GM13976 (cell line): ENCODE measurements around the gene ATG16L2.

Experiments used
- DNase-seq: peaks from one replicate; pipeline ENCODE4 v3.0.0; 2012; ENCODE audit warnings: low spot score
- CTCF ChIP-seq: IDR thresholded peaks from 2 replicates; pipeline ENCODE4 v1.5.1; 2012; ENCODE audit warnings: borderline replicate concordance, mild to moderate bottlenecking; ENCODE audit not compliant: insufficient read depth; ENCODE audit errors: extremely low read depth, missing control alignments, control extremely low read depth
- in situ Hi-C: fragments of 300-500 bp; cut with MboI; formaldehyde crosslinking; loops from one replicate; pipeline ENCODE4 v1.12.0; 2022; ENCODE audit warnings: low sequenced_read_pairs, mixed read lengths, inconsistent platforms; ENCODE audit not compliant: unreplicated experiment

Gene ATG16L2

DNA sequence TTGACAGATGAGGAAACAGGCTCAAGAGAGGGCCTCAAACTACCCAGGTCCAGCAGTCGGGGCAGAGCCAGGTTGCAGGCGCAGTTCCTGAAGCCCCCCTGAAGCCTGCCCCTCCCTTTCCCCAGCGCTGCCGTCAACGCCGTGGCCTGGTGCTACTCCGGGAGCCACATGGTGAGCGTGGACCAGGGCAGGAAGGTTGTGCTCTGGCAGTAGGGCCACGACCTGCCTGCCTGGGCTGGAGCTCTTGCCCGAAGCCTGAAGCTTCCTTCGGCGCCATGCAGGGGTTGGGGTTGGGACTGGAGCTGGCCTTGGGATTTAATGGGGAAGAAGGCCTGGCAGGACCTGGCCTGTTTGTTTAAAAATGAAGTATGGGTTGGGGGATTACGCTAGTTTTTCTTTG is 15.0 kb downstream of the ATG16L2 start:
- in situ Hi-C loops: no loop called here
- TF ChIP-seq CTCF: no peak
- DNase-seq: no peak

DNA sequence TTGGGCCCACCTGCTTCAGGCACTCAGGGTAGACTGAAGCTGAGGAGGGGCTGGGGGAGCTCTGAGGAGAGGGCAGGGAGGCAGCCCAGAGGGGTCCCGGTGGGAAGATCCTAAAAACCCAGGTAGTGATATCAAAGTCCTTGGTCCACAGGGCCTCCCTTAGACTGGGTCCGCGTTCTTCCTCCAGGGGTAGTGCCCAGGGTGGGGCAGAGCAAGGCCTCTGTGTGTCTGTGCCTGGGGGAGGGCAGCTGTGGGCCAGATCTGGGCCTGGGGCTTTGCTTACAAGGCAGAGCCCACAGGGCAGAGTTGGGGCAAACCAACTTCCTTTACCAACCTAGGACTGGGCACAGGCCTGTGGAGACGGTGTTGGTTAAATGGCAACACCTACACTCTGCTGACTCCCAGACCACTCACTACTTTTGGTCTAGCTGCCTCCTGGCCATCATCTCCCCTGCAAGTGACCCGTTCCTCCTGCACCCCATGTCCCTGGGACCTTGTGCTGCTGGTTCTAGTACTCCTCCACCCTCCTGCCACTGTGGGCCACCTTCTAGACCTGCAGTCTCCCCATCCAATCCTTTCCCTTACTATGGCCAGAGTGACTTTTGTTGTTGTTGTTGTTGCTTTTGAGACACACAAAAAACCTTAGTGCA is 15.8 kb downstream of the ATG16L2 start:
- in situ Hi-C loops: loop anchor here (10.0 kb wide), 1 partner anchor 345 kb away; no protein-coding TSS in a partner anchor

GRCh38 chr11:72831521-72832300 is 17.5 kb downstream of the ATG16L2 start:
- peak; percentile 82 for TF ChIP-seq CTCF
- in situ Hi-C loops: loop anchor here (10.0 kb wide), 1 partner anchor 343 kb away; no protein-coding TSS in a partner anchor
- peak; percentile 65 for DNase-seq

More for the DNA sequence above, 15.8 kb downstream of the ATG16L2 start:
- DNase-seq: no peak
- no peak for TF ChIP-seq CTCF

DNA sequence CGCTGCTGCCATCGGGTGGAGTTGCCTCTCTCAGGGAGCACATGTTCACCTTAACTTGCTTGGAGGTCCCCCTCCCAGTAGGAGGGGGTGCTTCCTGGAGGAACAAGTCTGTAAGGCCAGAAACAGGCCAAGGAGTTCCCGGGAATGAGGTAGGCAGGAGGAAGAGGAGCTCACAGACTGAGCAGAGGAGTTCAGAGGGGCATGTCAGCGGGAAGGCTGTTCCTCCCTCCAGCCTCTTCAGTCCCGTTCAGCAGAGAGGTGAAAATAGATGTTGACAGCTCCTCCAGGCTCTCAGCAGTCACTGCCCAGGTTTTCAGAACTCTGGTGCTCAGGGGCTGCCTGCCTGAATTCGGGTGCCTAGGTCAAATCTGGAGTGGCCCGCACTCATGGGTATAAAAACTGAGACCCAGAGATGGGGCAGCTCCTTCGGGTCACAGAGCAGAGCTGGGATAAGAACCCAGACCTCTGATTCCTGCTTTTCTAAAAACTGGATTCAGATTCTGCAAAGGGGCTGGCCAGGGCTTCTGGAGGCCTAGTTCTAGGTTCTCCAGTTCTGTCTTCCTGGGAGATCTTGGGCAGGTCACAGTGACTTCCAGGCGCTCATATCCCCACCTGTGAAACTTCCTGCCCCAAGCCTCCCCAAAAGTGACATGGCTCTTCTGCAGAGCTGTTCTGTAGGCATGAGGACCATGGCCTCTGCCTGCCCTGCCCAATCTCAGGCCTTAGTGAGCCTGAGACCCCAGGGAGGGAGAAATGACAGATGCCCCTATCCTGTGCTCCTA is 18.3 kb downstream of the ATG16L2 start:
- in situ Hi-C loops: loop anchor here (10.0 kb wide), 1 partner anchor 342 kb away; no protein-coding TSS in a partner anchor
- TF ChIP-seq CTCF: no peak
- DNase-seq: no peak

- in situ Hi-C loops: loop anchor here (10.0 kb wide), 1 partner anchor 342 kb away; no protein-coding TSS in a partner anchor
- no peak for DNase-seq
- no peak for TF ChIP-seq CTCF
Measured at GRCh38 chr11:72833083-72833733, 19.0 kb downstream of the ATG16L2 start.
